Measurements from ENCODE around the gene FBXO17. TPM values are rescaled to one million over a fixed set of nuclear protein-coding genes. Genes with fewer than 3 reads are reported as not detected.

FBXO17 gene
- total and polyA plus RNA-seq, 2 of the 13 experiments (the other 11 are each of a cell fraction or from before 2014, with no cell fraction given), result 22.1 to 58.7 TPM

- TF ChIP-seq FOXM1 (CRISPR knock-in tag; IDR thresholded peaks at IDR 0.05) (no peak), THAP8 (CRISPR knock-in tag; IDR thresholded peaks at IDR 0.05; ENCODE audit: borderline replicate concordance) (no peak), HINFP (CRISPR knock-in tag; IDR thresholded peaks at IDR 0.05; ENCODE audit: low read depth) (no peak)
These were observed 70.7 kb downstream of the FBXO17 start (continued) for GRCh38 chr19:38904581-38905539.

- no peak for FAIRE-seq
- Histone ChIP-seq H2AFZ (ENCODE audit: low read length) (no peak overlapping the region), H3K4me1 (ENCODE audit: insufficient read depth, low read length) (peaks cover 37% of the 10 kb centered on the region), H3K4me2 (ENCODE audit: low read depth, low read length) (peak overlapping the region; percentile 79; the same call in 1 of the 2 replicates), H4K20me1 (ENCODE audit: insufficient read depth, low read length) (no peaks in the 10 kb centered on the region), H3K79me2 (ENCODE audit: insufficient read depth, low read length) (peaks cover 1% of the 10 kb centered on the region), H3K9ac (ENCODE audit: insufficient read depth, low read depth, low read length) (no peak overlapping the region), H3K36me3 (replicated peaks in 1 of 2; ENCODE audit: control insufficient read depth in 1 of 2, insufficient read depth in 2 of 2, low read length in 2 of 2) (peaks cover 4 to 12% of the 10 kb centered on the region in 2 experiments; a peak in 3 of 5 replicates), H3K27me3 (ENCODE audit: control insufficient read depth in 1 of 2, insufficient read depth in 2 of 2, low read length in 2 of 2) (no peaks in the 10 kb centered on the region; a peak in 1 of 5 replicates), H3K27ac (ENCODE audit: extremely low read length, insufficient read depth, low read length) (no peak overlapping the region), H3K9me3 (ENCODE audit: low read length) (no peaks in the 10 kb centered on the region), H3K4me3 (replicated peaks in 1 of 3; ENCODE audit: insufficient read depth in 1 of 3, low read depth in 2 of 3, low read length in 3 of 3) (no peak overlapping the region)
- no peak for DNase-seq (ENCODE audit: low spot score)
- POLR2A ChIA-PET, result interaction anchor here (2.2 to 2.5 kb wide), 2 partner anchors 50 to 70 kb away, joined by 16 to 21 read pairs; partner anchors contain the start of gene ECH1
- WGBS (ENCODE audit: low lambda C conversion rate), result 100% methylated on average over 1 of the region's 1 CpG
- CTCF ChIA-PET (ENCODE audit: low intra/inter-chr PET ratio, low total read pairs), result no interaction called here
- TF ChIP-seq ZNF354B (CRISPR knock-in tag; IDR thresholded peaks at IDR 0.05) (peak; percentile 87; the same call in 1 of the 2 replicates), ZNF530 (CRISPR knock-in tag; IDR thresholded peaks at IDR 0.05; ENCODE audit: low read depth) (no peak)
- no TSS peak for BruUV-seq (replicated peaks)
- in situ Hi-C loops (cut with HindIII; ENCODE audit: extremely low pct_ligation_motif_present, low pct_unique_long_range_greater_than_20kb), result loop anchor here (25.0 kb wide), 1 partner anchor 164 kb away; the partner anchor contains the start of gene CAPN12
- intact Hi-C loops (cut with micrococcal nuclease; ENCODE audit: unreplicated experiment), result no loop called here
- ATAC-seq, result no peak
These were observed 73.9 kb downstream of the FBXO17 start for GRCh38 chr19:38901683-38902082.
